HCT116 (cell line): Measurements from ENCODE around the gene GAD1. TPM values are rescaled to one million over a fixed set of nuclear protein-coding genes. Genes with fewer than 3 reads are reported as not detected.

Experiments
- ATAC-seq: fragments of 200-7000 bp; cut with Tn5 transposase; 2 replicates; pipeline ENCODE4 v1.9.1; 2020; ENCODE audit warnings: mild to moderate bottlenecking, moderate library complexity
- BruUV-seq: library from RNA; stranded (reverse); fragments of 400-500 nt; replicated peaks from 2 replicates; lab custom pipeline; 2021; lab: Mats Ljungman, UMichigan
- CTCF ChIA-PET: fragments of 300-600 bp; sonication (Branson Sonifier 250); formaldehyde crosslinking; loops from one replicate; lab custom pipeline; 2021; ENCODE audit warnings: antibody characterized with exemption; lab: Charles Lee
- POLR2A ChIA-PET: fragments of 300-600, 350-600 bp; sonication (Branson Sonifier 250); formaldehyde crosslinking; loops from one replicate; lab custom pipeline; 2021; ENCODE audit warnings: antibody characterized with exemption; lab: Charles Lee
- RAD21 ChIA-PET, 2 experiments: fragments of 300-600 bp; sonication (Branson Sonifier 250); formaldehyde crosslinking; loops; one replicate each; lab custom pipeline; 2023; ENCODE audit warnings: low total read pairs in 2 of 2; ENCODE audit not compliant: uncharacterized antibody in 2 of 2, unreplicated experiment in 2 of 2, low non-redundant PET in 1 of 2; lab: Charles Lee
- DNase-seq: peaks from one replicate; pipeline ENCODE4 v3.0.0-alpha.2; 2010; ENCODE audit warnings: low read depth, low spot score
- H2AFZ ChIP-seq: fragments of 200-600 bp; shearing (Covaris generic), sonication (generic); 2 replicates; pipeline ENCODE4 v1.6.1; 2017; ENCODE audit warnings: low read depth, mixed run types, mixed read lengths, antibody characterized with exemption, low read length; ENCODE audit not compliant: poor library complexity, severe bottlenecking
- H3K27ac ChIP-seq: 2 replicates; pipeline ENCODE4 v1.5.1; 2012; ENCODE audit warnings: low read depth, low read length
- H3K27me3 ChIP-seq: fragments of 200-600 bp; sonication (generic); 2 replicates; pipeline ENCODE4 v1.6.1; 2016; ENCODE audit warnings: mixed run types, low read length, mixed read lengths; ENCODE audit not compliant: insufficient read depth
- H3K36me3 ChIP-seq, 2 experiments: fragments of 200-500 bp in 1 of 2; fragments of 200-600 bp in 1 of 2; sonication (Bioruptor generic) in 1 of 2; sonication (generic) in 1 of 2; 2 replicates each; pipeline versions ENCODE4 v1.5.1 to v1.6.1; 2014 to 2016; ENCODE audit warnings: low read length in 2 of 2, inconsistent platforms in 1 of 2, mixed read lengths in 1 of 2, mixed run types in 1 of 2; ENCODE audit not compliant: insufficient read depth in 2 of 2, control insufficient read depth in 1 of 2
- H3K4me1 ChIP-seq, 2 experiments: fragments of 200-600 bp in 1 of 2; sonication (generic) in 1 of 2; 2 replicates each; pipeline versions ENCODE4 v1.5.1 to v1.6.1; 2012 to 2017; ENCODE audit warnings: low read length in 2 of 2, inconsistent platforms in 1 of 2, mild to moderate bottlenecking in 1 of 2, mixed read lengths in 1 of 2, mixed run types in 1 of 2, moderate library complexity in 1 of 2; ENCODE audit not compliant: insufficient read depth in 2 of 2, control insufficient read depth in 1 of 2
- H3K4me2 ChIP-seq: fragments of 200-600 bp; sonication (generic); 2 replicates; pipeline ENCODE4 v1.6.1; 2017; ENCODE audit warnings: mixed run types, low read length, mixed read lengths
- H3K4me3 ChIP-seq, 2 experiments: fragments of 200-600 bp in 1 of 2; sonication (generic) in 1 of 2; replicated peaks in 1 of 2; 2 replicates each; pipeline ENCODE4 v1.5.1; 2011 to 2016; ENCODE audit warnings: low read length in 2 of 2, control low read depth in 1 of 2, low read depth in 1 of 2, mild to moderate bottlenecking in 1 of 2, mixed read lengths in 1 of 2, mixed run types in 1 of 2
- H3K79me2 ChIP-seq: fragments of 200-600 bp; sonication (generic); 2 replicates; pipeline ENCODE4 v1.6.1; 2017; ENCODE audit warnings: mild to moderate bottlenecking, mixed run types, low read length, moderate library complexity, mixed read lengths; ENCODE audit not compliant: insufficient read depth
- H3K9ac ChIP-seq: fragments of 200-600 bp; sonication (generic); 2 replicates; pipeline ENCODE4 v1.6.1; 2016; ENCODE audit warnings: low read length, mixed read lengths
- H3K9me2 ChIP-seq: fragments of 200-600 bp; sonication (generic), shearing (Covaris generic); 2 replicates; pipeline ENCODE4 v1.6.1; 2017; ENCODE audit warnings: mixed run types, mild to moderate bottlenecking, moderate library complexity; ENCODE audit not compliant: insufficient read depth
- H3K9me3 ChIP-seq, 2 experiments: fragments of 200-500 bp in 1 of 2; fragments of 200-600 bp in 1 of 2; sonication (Bioruptor generic) in 1 of 2; sonication (generic) in 1 of 2; 2 replicates each; pipeline ENCODE4 v1.6.1; 2014 to 2017; ENCODE audit warnings: low read length in 2 of 2, mixed read lengths in 2 of 2, inconsistent platforms in 1 of 2, low read depth in 1 of 2, mild to moderate bottlenecking in 1 of 2, mixed run types in 1 of 2, moderate library complexity in 1 of 2; ENCODE audit not compliant: control insufficient read depth in 1 of 2, insufficient read depth in 1 of 2
- H4K20me1 ChIP-seq: fragments of 200-600 bp; sonication (generic), shearing (Covaris generic); 2 replicates; pipeline ENCODE4 v1.6.1; 2017; ENCODE audit warnings: mixed run types, mild to moderate bottlenecking, moderate library complexity; ENCODE audit not compliant: insufficient read depth
- ATF3 ChIP-seq: IDR thresholded peaks from 2 replicates; pipeline ENCODE4 v1.6.1; 2012
- CTCF ChIP-seq, 3 experiments: fragments of 200-600 bp in 1 of 3; sonication (generic) in 1 of 3; IDR thresholded peaks in 2 of 3; conservative IDR thresholded peaks in 1 of 3; 2 replicates each; pipeline ENCODE4 v1.5.1; 2012 to 2017; ENCODE audit warnings: low read depth in 2 of 3, low read length in 2 of 3, antibody characterized with exemption in 1 of 3, borderline replicate concordance in 1 of 3, control low read depth in 1 of 3, mild to moderate bottlenecking in 1 of 3, mixed read lengths in 1 of 3, mixed run types in 1 of 3, moderate library complexity in 1 of 3; ENCODE audit not compliant: insufficient read depth in 1 of 3
- RAD21 ChIP-seq: IDR thresholded peaks from 2 replicates; pipeline ENCODE4 v1.6.1; 2012; ENCODE audit warnings: low read depth, mild to moderate bottlenecking
- SRF ChIP-seq: IDR thresholded peaks from 2 replicates; pipeline ENCODE4 v1.6.1; 2012; ENCODE audit warnings: low read depth
- YY1 ChIP-seq: IDR thresholded peaks from 2 replicates; pipeline ENCODE4 v1.6.1; 2011; ENCODE audit warnings: low read length, low read depth, moderate library complexity, mild to moderate bottlenecking; ENCODE audit not compliant: insufficient replicate concordance; ENCODE audit errors: extremely low read depth
- intact Hi-C: fragments of 100-400 bp; cut with micrococcal nuclease; formaldehyde crosslinking; loops from 2 replicates; pipeline ENCODE4 v1.10.0; 2022
- total RNA-seq: library from RNA; stranded (reverse); gene quantifications from one replicate; pipeline ENCODE4 v1.2.1, GENCODE V29; 2021; ENCODE audit not compliant: unreplicated experiment

GAD1 gene
- total RNA-seq, 1 experiment from 2014 or later, result 11.0 TPM

GRCh38 chr2:170815311-170815710, 1.4 kb upstream of the GAD1 start:
- peak overlapping the region; percentile 90 for H2AFZ ChIP-seq
- RAD21 ChIA-PET, result interaction anchor here (0.6 to 1.0 kb wide), 6 partner anchors 45 to 1363 kb away, joined by 3 to 4 read pairs (median 4); partner anchors contain the start of gene ERICH2 (in 1 of the 2)
- ATAC-seq, result peak; percentile 15
- TF ChIP-seq ATF3, result no peak
- no peaks in the 10 kb centered on the region for H3K27me3 ChIP-seq
- POLR2A ChIA-PET, result no interaction called here
- peaks cover 3 to 22% of the 10 kb centered on the region in 2 experiments; a peak in 3 of 4 replicates for H3K4me1 ChIP-seq
- no peaks in the 10 kb centered on the region for H3K79me2 ChIP-seq
- H4K20me1 ChIP-seq, result no peaks in the 10 kb centered on the region
- no peaks in the 10 kb centered on the region for H3K9me2 ChIP-seq
- BruUV-seq, result no TSS peak
- DNase-seq, result no peak
- intact Hi-C loops, result loop anchor here (5.0 kb wide), 1 partner anchor 453 kb away; no protein-coding TSS in a partner anchor
- H3K4me3 ChIP-seq, result peak overlapping the region; percentile 53 to 67
- no peaks in the 10 kb centered on the region for H3K36me3 ChIP-seq
- CTCF ChIA-PET, result interaction anchor here (0.6 to 6.1 kb wide), 18 partner anchors 10 to 578 kb away, joined by 3 to 87 read pairs (median 6); partner anchors contain the start of gene ERICH2
- no peak overlapping the region for H3K27ac ChIP-seq
- no peaks in the 10 kb centered on the region for H3K9me3 ChIP-seq
- peak overlapping the region; percentile 97 for H3K4me2 ChIP-seq
- H3K9ac ChIP-seq, result peak overlapping the region; percentile 64; the same call in 1 of the 2 replicates

- no peak for TF ChIP-seq SRF
- TF ChIP-seq RAD21, result peak; percentile 94
- TF ChIP-seq CTCF (IDR thresholded peaks at IDR 0.05 in 2 of 3, conservative IDR thresholded peaks at IDR 0.05 in 1 of 3; ENCODE audit: borderline replicate concordance in 1 of 3, insufficient read depth in 1 of 3, low read depth in 2 of 3, low read length in 2 of 3), result peak; percentile 79 to 92 (median 83)
- peak; percentile 8 for TF ChIP-seq YY1
- TF ChIP-seq, all 23 proteins: peak for 3
- H4K20me1 ChIP-seq, result no peaks in the 10 kb centered on the region
- H3K27ac ChIP-seq, result no peak overlapping the region; the same call in 1 of the 2 replicates
- no peaks in the 10 kb centered on the region for H3K36me3 ChIP-seq
- intact Hi-C loops, result loop anchor here (2.0 to 5.0 kb wide), 2 partner anchors 57 to 454 kb away; no protein-coding TSS in a partner anchor
- peak overlapping the region; percentile 53 to 67 for H3K4me3 ChIP-seq
- peak; percentile 78 for ATAC-seq
- POLR2A ChIA-PET, result interaction anchor here (0.9 to 1.4 kb wide), 3 partner anchors 59 to 418 kb away, joined by 3 to 4 read pairs (median 3); no protein-coding TSS in a partner anchor
- H2AFZ ChIP-seq, result peak overlapping the region; percentile 99
- peaks cover 3 to 25% of the 10 kb centered on the region in 2 experiments; a peak in 3 of 4 replicates for H3K4me1 ChIP-seq
- no peaks in the 10 kb centered on the region for H3K9me3 ChIP-seq
- no peaks in the 10 kb centered on the region for H3K79me2 ChIP-seq
- CTCF ChIA-PET, result interaction anchor here (0.6 to 6.1 kb wide), 27 partner anchors 9 to 580 kb away, joined by 3 to 87 read pairs (median 5); partner anchors contain the start of gene ERICH2
- peak; percentile 57 for DNase-seq
- H3K4me2 ChIP-seq, result peak overlapping the region; percentile 97
- peak overlapping the region; percentile 64 for H3K9ac ChIP-seq
- H3K9me2 ChIP-seq, result no peaks in the 10 kb centered on the region
- RAD21 ChIA-PET, result interaction anchor here (0.6 to 1.4 kb wide), 11 partner anchors 46 to 1364 kb away, joined by 3 to 5 read pairs (median 4); partner anchors contain the start of gene ERICH2 (in 1 of the 2)
- no TSS peak for BruUV-seq
- no peaks in the 10 kb centered on the region for H3K27me3 ChIP-seq
These were observed 762 bp upstream of the GAD1 start for GRCh38 chr2:170815746-170816503.
